Skeletal muscle satellite cell (primary cell): Measurements from ENCODE around the gene MTERF1.

Experiments used
- H3K27me3 ChIP-seq: 2 replicates; pipeline ENCODE4 v1.7.0; 2013; ENCODE audit warnings: low read length; ENCODE audit not compliant: control insufficient read depth, insufficient read depth
- H3K36me3 ChIP-seq: 2 replicates; pipeline ENCODE4 v1.7.0; 2013; ENCODE audit warnings: mild to moderate bottlenecking, control low read depth, low read length; ENCODE audit not compliant: insufficient read depth
- H3K4me1 ChIP-seq: 2 replicates; pipeline ENCODE4 v1.7.0; 2013; ENCODE audit warnings: low read length; ENCODE audit not compliant: control insufficient read depth, insufficient read depth
- H3K4me2 ChIP-seq: 2 replicates; pipeline ENCODE4 v1.7.0; 2013; ENCODE audit warnings: mild to moderate bottlenecking, low read length
- H3K4me3 ChIP-seq: 2 replicates; pipeline ENCODE4 v1.7.0; 2013; ENCODE audit warnings: low read length
- H3K9ac ChIP-seq: 2 replicates; pipeline ENCODE4 v1.7.0; 2013; ENCODE audit warnings: mild to moderate bottlenecking, low read depth, low read length, moderate library complexity
- H3K9me3 ChIP-seq: replicated peaks from 2 replicates; pipeline ENCODE4 v1.7.0; 2013; ENCODE audit warnings: mild to moderate bottlenecking, control low read depth, low read length

MTERF1 gene

GRCh38 chr7:91824201-91824600, 56.3 kb downstream of the MTERF1 start:
- Histone ChIP-seq H3K4me1 (no peaks in the 10 kb centered on the region), H3K27me3 (no peaks in the 10 kb centered on the region), H3K9ac (no peak overlapping the region), H3K4me3 (no peak overlapping the region), H3K36me3 (no peaks in the 10 kb centered on the region), H3K4me2 (no peak overlapping the region), H3K9me3 (no peaks in the 10 kb centered on the region)
